GM23338 (cell line): Measurements from ENCODE around the gene CACNB4.

Source experiments
- CTCF ChIP-seq, 2 experiments: fragments of 200-600 bp in 1 of 2; sonication (generic) in 1 of 2; conservative IDR thresholded peaks; 2 replicates each; pipeline versions ENCODE4 v1.5.1 to v1.6.1; 2016 to 2017; ENCODE audit warnings: antibody characterized with exemption in 2 of 2, low read depth in 2 of 2, mild to moderate bottlenecking in 2 of 2, moderate library complexity in 1 of 2
- EZH2 ChIP-seq: fragments of 200-600 bp; sonication (generic); IDR thresholded peaks from one replicate; pipeline ENCODE4 v1.8.0; 2017; ENCODE audit warnings: antibody characterized with exemption, mild to moderate bottlenecking, low read depth; ENCODE audit not compliant: unreplicated experiment

GRCh38 chr2:151860210-151860609, 238.6 kb downstream of the CACNB4 start:
- TF ChIP-seq EZH2: no peak
- no peak for TF ChIP-seq CTCF (conservative IDR thresholded peaks at IDR 0.05; ENCODE audit: low read depth in 2 of 2)
